HEK293 (cell line): Measurements from ENCODE around the gene WTIP.

Experiments used
- AEBP2 ChIP-seq: fragments of 450-650 bp; formaldehyde crosslinking; IDR thresholded peaks from 2 replicates; pipeline ENCODE4 v1.5.1; 2016; ENCODE audit warnings: missing biosample characterization, missing genetic modification characterization, borderline replicate concordance
- HOXC10 ChIP-seq: sonication (generic); formaldehyde crosslinking; IDR thresholded peaks from 2 replicates; pipeline ENCODE4 v1.8.1; 2023; ENCODE audit warnings: mild to moderate bottlenecking, missing genetic modification reagents
- KLF17 ChIP-seq: fragments of 450-650 bp; formaldehyde crosslinking; IDR thresholded peaks from 2 replicates; pipeline ENCODE4 v1.5.1; 2016; ENCODE audit warnings: missing biosample characterization, missing genetic modification characterization
- PBX3 ChIP-seq: sonication (generic); formaldehyde crosslinking; IDR thresholded peaks from 2 replicates; pipeline ENCODE4 v1.8.1; 2022; ENCODE audit warnings: mild to moderate bottlenecking, moderate library complexity, missing genetic modification reagents
- YY2 ChIP-seq: fragments of 450-650 bp; formaldehyde crosslinking; IDR thresholded peaks from 2 replicates; pipeline ENCODE4 v1.5.1; 2016; ENCODE audit warnings: missing biosample characterization, missing genetic modification characterization
- ZBTB10 ChIP-seq: fragments of 450-650 bp; formaldehyde crosslinking; IDR thresholded peaks from 2 replicates; pipeline ENCODE4 v1.5.1; 2016; ENCODE audit warnings: missing biosample characterization, missing genetic modification characterization
- ZBTB11 ChIP-seq: fragments of 450-650 bp; formaldehyde crosslinking; conservative IDR thresholded peaks from 2 replicates; pipeline ENCODE4 v1.5.1; 2016; ENCODE audit warnings: low read depth, missing biosample characterization, missing genetic modification characterization
- ZBTB21 ChIP-seq: fragments of 450-650 bp; formaldehyde crosslinking; IDR thresholded peaks from 2 replicates; pipeline ENCODE4 v1.5.1; 2017; ENCODE audit warnings: missing biosample characterization, missing genetic modification characterization
- ZBTB6 ChIP-seq: fragments of 450-650 bp; formaldehyde crosslinking; IDR thresholded peaks from 2 replicates; pipeline ENCODE4 v1.5.1; 2017; ENCODE audit warnings: missing biosample characterization, missing genetic modification characterization
- ZNF211 ChIP-seq: fragments of 450-650 bp; formaldehyde crosslinking; IDR thresholded peaks from 2 replicates; pipeline ENCODE4 v1.5.1; 2016; ENCODE audit warnings: low read depth, missing biosample characterization, missing genetic modification characterization
- ZNF280D ChIP-seq: fragments of 450-650 bp; formaldehyde crosslinking; IDR thresholded peaks from 2 replicates; pipeline ENCODE4 v1.5.1; 2016; ENCODE audit warnings: missing biosample characterization, missing genetic modification characterization
- ZNF335 ChIP-seq: fragments of 450-650 bp; formaldehyde crosslinking; conservative IDR thresholded peaks from 2 replicates; pipeline ENCODE4 v1.5.1; 2016; ENCODE audit warnings: missing biosample characterization, missing genetic modification characterization
- ZNF514 ChIP-seq: fragments of 450-650 bp; formaldehyde crosslinking; IDR thresholded peaks from 2 replicates; pipeline ENCODE4 v1.5.1; 2016; ENCODE audit warnings: missing biosample characterization, missing genetic modification characterization
- ZNF521 ChIP-seq: fragments of 450-650 bp; formaldehyde crosslinking; IDR thresholded peaks from 2 replicates; pipeline ENCODE4 v1.5.1; 2017; ENCODE audit warnings: missing biosample characterization, mild to moderate bottlenecking, missing genetic modification characterization
- ZNF555 ChIP-seq: fragments of 450-650 bp; formaldehyde crosslinking; conservative IDR thresholded peaks from 2 replicates; pipeline ENCODE4 v1.5.1; 2017; ENCODE audit warnings: missing biosample characterization, mild to moderate bottlenecking, missing genetic modification characterization, inconsistent platforms
- ZNF670 ChIP-seq: fragments of 450-650 bp; formaldehyde crosslinking; IDR thresholded peaks from 2 replicates; pipeline ENCODE4 v1.5.1; 2016; ENCODE audit warnings: missing biosample characterization, missing genetic modification characterization, low read depth
- ZNF677 ChIP-seq: fragments of 450-650 bp; IDR thresholded peaks from 2 replicates; pipeline ENCODE4 v1.5.0; 2018; ENCODE audit warnings: missing biosample characterization, mild to moderate bottlenecking, missing genetic modification characterization, moderate library complexity
- ZNF704 ChIP-seq: fragments of 450-650 bp; formaldehyde crosslinking; IDR thresholded peaks from 2 replicates; pipeline ENCODE4 v1.5.1; 2016; ENCODE audit warnings: missing biosample characterization, missing genetic modification characterization

Gene WTIP

GRCh38 chr19:34480971-34481841 lies at the start of gene WTIP (continued):
- TF ChIP-seq ZNF677 (tag by site-specific recombination), result no peak
- peak; percentile 89 for TF ChIP-seq ZNF335 (tag by site-specific recombination)
- 0 out of 2 replicates have a peak, but pooled peaks have one; percentile 19 for TF ChIP-seq ZBTB10 (tag by site-specific recombination)
- TF ChIP-seq ZNF670 (tag by site-specific recombination), result no peak
- no peak for TF ChIP-seq HOXC10
- TF ChIP-seq ZNF704 (tag by site-specific recombination), result no peak
- TF ChIP-seq PBX3 (CRISPR knock-in tag), result no peak
- TF ChIP-seq ZBTB6, result peak; percentile 63
- TF ChIP-seq AEBP2 (tag by site-specific recombination), result no peak
- TF ChIP-seq ZNF555 (tag by site-specific recombination), result no peak
- TF ChIP-seq ZNF211, result no peak
- TF ChIP-seq ZNF280D (tag by site-specific recombination), result no peak
- TF ChIP-seq ZNF514, result no peak
- no peak for TF ChIP-seq ZNF521 (tag by site-specific recombination)
- TF ChIP-seq ZBTB11, result no peak
- no peak for TF ChIP-seq ZBTB21 (tag by site-specific recombination)
- TF ChIP-seq YY2, result no peak
- TF ChIP-seq KLF17, result peak; percentile 60; the same call in 1 of the 2 replicates
- TF ChIP-seq, all 188 proteins: peak for 53
